Gastrocnemius medialis (tissue), 4 donors: ENCODE measurements around the gene MRPL12.

Experiments used
- CTCF ChIP-seq, 5 experiments: fragments of 450-650 bp in 3 of 5; fragments of 200-600 bp in 2 of 5; sonication (generic) in 2 of 5; IDR thresholded peaks in 4 of 5; conservative IDR thresholded peaks in 1 of 5; 1 replicate in 4 of 5; 2 replicates in 1 of 5; pipeline ENCODE4 v1.5.1; 2016 to 2019; ENCODE audit warnings: antibody characterized with exemption in 5 of 5, mild to moderate bottlenecking in 3 of 5, moderate library complexity in 3 of 5
- POLR2A ChIP-seq, 2 donors: fragments of 450-650 bp; IDR thresholded peaks; one replicate each; pipeline ENCODE4 v1.6.1; 2017; ENCODE audit warnings: antibody characterized with exemption in 2 of 2, mild to moderate bottlenecking in 2 of 2, moderate library complexity in 2 of 2

- TF ChIP-seq POLR2A (IDR thresholded peaks at IDR 0.05): no peak
- TF ChIP-seq CTCF (IDR thresholded peaks at IDR 0.05 in 4 of 5, conservative IDR thresholded peaks at IDR 0.05 in 1 of 5): no peak
Measured at GRCh38 chr17:81686614-81687013, 16.6 kb upstream of the MRPL12 start.
